Suprapubic skin (tissue), 4 donors: ENCODE data around the gene LCAT.

Experiments
- POLR2A ChIP-seq, 2 donors: fragments of 450-650 bp; IDR thresholded peaks; one replicate each; pipeline ENCODE4 v1.6.1; 2017; ENCODE audit warnings: antibody characterized with exemption in 2 of 2, mild to moderate bottlenecking in 2 of 2, moderate library complexity in 2 of 2
- POLR2AphosphoS5 ChIP-seq, 3 donors: sonication (generic); formaldehyde crosslinking; IDR thresholded peaks; one replicate each; pipeline ENCODE4 v1.6.1; 2017; ENCODE audit warnings: antibody characterized with exemption in 3 of 3

DNA sequence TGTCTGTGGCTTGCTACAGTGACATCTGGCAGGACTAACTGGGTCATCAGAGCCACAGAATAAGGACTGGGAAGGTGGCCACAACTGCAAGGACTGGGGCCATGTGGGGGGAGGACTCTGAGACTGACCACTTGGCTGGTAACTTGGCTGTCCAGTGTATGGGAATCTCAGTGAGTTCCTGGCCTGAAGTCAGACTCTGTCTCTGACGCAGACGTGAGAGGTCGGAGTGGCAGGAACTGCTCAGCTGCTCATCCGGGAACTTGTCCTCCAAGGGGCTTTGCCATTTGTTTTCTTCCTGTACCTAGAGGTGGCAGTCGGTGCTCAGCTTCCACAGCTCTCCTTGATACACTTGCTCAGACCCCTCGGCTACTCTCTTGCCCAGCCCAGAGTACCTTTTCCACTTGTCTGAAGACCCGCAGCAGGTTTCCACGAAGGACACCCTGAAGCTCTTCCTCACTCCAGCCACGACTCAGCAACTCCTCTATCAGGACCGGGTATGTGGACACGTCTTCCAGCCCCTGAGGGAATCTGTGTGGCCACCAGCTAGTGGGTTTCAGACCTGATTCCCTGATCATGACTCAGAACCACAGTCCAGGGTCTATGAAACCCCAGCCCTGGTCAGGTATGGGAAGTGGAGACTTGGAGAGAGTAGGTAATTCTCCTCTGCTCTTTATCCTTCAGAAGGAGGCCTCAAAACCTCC lies 43.7 kb upstream of the LCAT start:
- TF ChIP-seq POLR2AphosphoS5 (IDR thresholded peaks at IDR 0.05) (no peak), POLR2A (IDR thresholded peaks at IDR 0.05) (no peak)
